ENCODE results near the gene REXO2. TPM values are rescaled to one million over a fixed set of nuclear protein-coding genes. Genes with fewer than 3 reads are reported as not detected.

REXO2 gene
- total RNA-seq, 1 experiment from 2014 or later, result 72.5 TPM

- Histone ChIP-seq H3K9me3 (ENCODE audit: control insufficient read depth in 1 of 2, insufficient read depth in 1 of 2, low read depth in 1 of 2, low read length in 2 of 2) (no peaks in the 10 kb centered on the region), H2AFZ (ENCODE audit: low read depth, low read length, poor library complexity, severe bottlenecking) (no peak overlapping the region), H3K79me2 (ENCODE audit: insufficient read depth, low read length) (peaks cover 60% of the 10 kb centered on the region), H3K36me3 (ENCODE audit: control insufficient read depth in 1 of 2, insufficient read depth in 2 of 2, low read length in 2 of 2) (peaks cover 5 to 14% of the 10 kb centered on the region in 2 experiments; a peak in 2 of 4 replicates), H3K4me2 (ENCODE audit: low read length) (peak overlapping the region; percentile 88), H3K27me3 (ENCODE audit: insufficient read depth, low read length) (no peaks in the 10 kb centered on the region), H3K9ac (ENCODE audit: low read length) (peak overlapping the region; percentile 82), H3K9me2 (ENCODE audit: insufficient read depth) (no peaks in the 10 kb centered on the region), H3K4me3 (replicated peaks in 1 of 2; ENCODE audit: low read depth in 1 of 2, low read length in 2 of 2) (peak overlapping the region; percentile 81 to 95), H3K4me1 (ENCODE audit: control insufficient read depth in 1 of 2, insufficient read depth in 2 of 2, low read length in 2 of 2) (peaks cover 5 to 19% of the 10 kb centered on the region in 2 experiments; a peak in 3 of 4 replicates), H4K20me1 (ENCODE audit: insufficient read depth) (no peaks in the 10 kb centered on the region), H3K27ac (ENCODE audit: low read depth, low read length) (peak overlapping the region; percentile 64)
- no TSS peak for BruUV-seq (replicated peaks)
- RAD21 ChIA-PET (ENCODE audit: low non-redundant PET in 1 of 2, low total read pairs in 2 of 2, uncharacterized antibody in 2 of 2, unreplicated experiment in 2 of 2), result no interaction called here
- intact Hi-C loops (cut with micrococcal nuclease), result no loop called here
- no peak for DNase-seq (ENCODE audit: low read depth, low spot score)
- CTCF ChIA-PET, result no interaction called here
- TF ChIP-seq JUND (IDR thresholded peaks at IDR 0.05), result 0 out of 2 replicates have a peak, but pooled peaks have one; percentile 8
- TF ChIP-seq FOSL1 (IDR thresholded peaks at IDR 0.05; ENCODE audit: low read depth), result peak; percentile 28; the same call in 1 of the 2 replicates
- TF ChIP-seq RAD21 (IDR thresholded peaks at IDR 0.05; ENCODE audit: low read depth), result peak; percentile 15; the same call in 1 of the 2 replicates
- no peak for TF ChIP-seq EZH2 (IDR thresholded peaks at IDR 0.05)
- POLR2A ChIA-PET, result no interaction called here
- no peak for ATAC-seq
Observed at GRCh38 chr11:114440121-114440860, 1.0 kb downstream of the REXO2 start.

- TF ChIP-seq EZH2phosphoT487 (IDR thresholded peaks at IDR 0.05; ENCODE audit: borderline replicate concordance), result no peak
- no peak overlapping the region for H3K9ac ChIP-seq (ENCODE audit: low read length)
- CTCF ChIA-PET, result no interaction called here
- DNase-seq (ENCODE audit: low read depth, low spot score), result no peak
- H3K9me3 ChIP-seq (ENCODE audit: control insufficient read depth in 1 of 2, insufficient read depth in 1 of 2, low read depth in 1 of 2, low read length in 2 of 2), result no peaks in the 10 kb centered on the region
- intact Hi-C loops (cut with micrococcal nuclease), result no loop called here
- H3K4me1 ChIP-seq (ENCODE audit: control insufficient read depth in 1 of 2, insufficient read depth in 2 of 2, low read length in 2 of 2), result peaks cover 5 to 19% of the 10 kb centered on the region in 2 experiments; a peak in 3 of 4 replicates
- POLR2A ChIA-PET, result no interaction called here
- H3K4me2 ChIP-seq (ENCODE audit: low read length), result peak overlapping the region; percentile 88; the same call in 1 of the 2 replicates
- H3K9me2 ChIP-seq (ENCODE audit: insufficient read depth), result no peaks in the 10 kb centered on the region
- no peak overlapping the region for H2AFZ ChIP-seq (ENCODE audit: low read depth, low read length, poor library complexity, severe bottlenecking)
- H3K4me3 ChIP-seq (replicated peaks in 1 of 2; ENCODE audit: low read depth in 1 of 2, low read length in 2 of 2), result no peak overlapping the region; a peak in 1 of 4 replicates
- H3K36me3 ChIP-seq (ENCODE audit: control insufficient read depth in 1 of 2, insufficient read depth in 2 of 2, low read length in 2 of 2), result peaks cover 5 to 14% of the 10 kb centered on the region in 2 experiments; a peak in 2 of 4 replicates
- H4K20me1 ChIP-seq (ENCODE audit: insufficient read depth), result no peaks in the 10 kb centered on the region
- BruUV-seq (replicated peaks), result no TSS peak
- H3K79me2 ChIP-seq (ENCODE audit: insufficient read depth, low read length), result peaks cover 68% of the 10 kb centered on the region
- H3K27me3 ChIP-seq (ENCODE audit: insufficient read depth, low read length), result no peaks in the 10 kb centered on the region
- RAD21 ChIA-PET (ENCODE audit: low non-redundant PET in 1 of 2, low total read pairs in 2 of 2, uncharacterized antibody in 2 of 2, unreplicated experiment in 2 of 2), result no interaction called here
- no peak overlapping the region for H3K27ac ChIP-seq (ENCODE audit: low read depth, low read length)
- ATAC-seq, result no peak
Observed at GRCh38 chr11:114440971-114441763, 1.9 kb downstream of the REXO2 start.

All from HCT116 (cell line).